Measurements from ENCODE around the gene LRRTM3.

DNA sequence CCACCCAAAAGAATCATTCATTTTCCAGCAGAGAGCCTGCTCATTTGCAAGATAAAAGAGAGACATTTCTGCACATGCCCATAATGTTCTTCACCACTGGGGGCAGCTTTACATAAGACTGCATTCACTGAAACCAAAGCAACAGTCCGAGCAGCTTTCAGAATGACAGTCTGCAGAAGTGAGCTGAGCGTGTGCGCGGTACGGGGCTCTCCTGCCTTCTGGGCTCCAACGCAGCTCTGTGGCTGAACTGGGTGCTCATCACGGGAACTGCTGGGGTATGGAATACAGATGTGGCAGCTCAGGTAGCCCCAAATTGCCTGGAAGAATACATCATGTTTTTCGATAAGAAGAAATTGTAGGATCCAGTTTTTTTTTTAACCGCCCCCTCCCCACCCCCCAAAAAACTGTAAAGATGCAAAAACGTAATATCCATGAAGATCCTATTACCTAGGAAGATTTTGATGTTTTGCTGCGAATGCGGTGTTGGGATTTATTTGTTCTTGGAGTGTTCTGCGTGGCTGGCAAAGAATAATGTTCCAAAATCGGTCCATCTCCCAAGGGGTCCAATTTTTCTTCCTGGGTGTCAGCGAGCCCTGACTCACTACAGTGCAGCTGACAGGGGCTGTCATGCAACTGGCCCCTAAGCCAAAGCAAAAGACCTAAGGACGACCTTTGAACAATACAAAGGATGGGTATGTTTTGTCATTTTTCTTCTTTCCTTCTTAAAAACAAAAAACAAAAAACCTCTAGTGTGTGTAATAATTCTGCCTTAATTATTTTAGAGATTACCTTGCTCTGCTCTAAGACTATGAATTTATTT is at the start of gene LRRTM3:
- TF ChIP-seq, protein P1, sequence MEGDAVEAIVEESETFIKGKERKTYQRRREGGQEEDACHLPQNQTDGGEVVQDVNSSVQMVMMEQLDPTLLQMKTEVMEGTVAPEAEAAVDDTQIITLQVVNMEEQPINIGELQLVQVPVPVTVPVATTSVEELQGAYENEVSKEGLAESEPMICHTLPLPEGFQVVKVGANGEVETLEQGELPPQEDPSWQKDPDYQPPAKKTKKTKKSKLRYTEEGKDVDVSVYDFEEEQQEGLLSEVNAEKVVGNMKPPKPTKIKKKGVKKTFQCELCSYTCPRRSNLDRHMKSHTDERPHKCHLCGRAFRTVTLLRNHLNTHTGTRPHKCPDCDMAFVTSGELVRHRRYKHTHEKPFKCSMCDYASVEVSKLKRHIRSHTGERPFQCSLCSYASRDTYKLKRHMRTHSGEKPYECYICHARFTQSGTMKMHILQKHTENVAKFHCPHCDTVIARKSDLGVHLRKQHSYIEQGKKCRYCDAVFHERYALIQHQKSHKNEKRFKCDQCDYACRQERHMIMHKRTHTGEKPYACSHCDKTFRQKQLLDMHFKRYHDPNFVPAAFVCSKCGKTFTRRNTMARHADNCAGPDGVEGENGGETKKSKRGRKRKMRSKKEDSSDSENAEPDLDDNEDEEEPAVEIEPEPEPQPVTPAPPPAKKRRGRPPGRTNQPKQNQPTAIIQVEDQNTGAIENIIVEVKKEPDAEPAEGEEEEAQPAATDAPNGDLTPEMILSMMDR (IDR thresholded peaks at IDR 0.05; ENCODE audit: low read depth, low read length) = peak; percentile 65
- TF ChIP-seq POLR2A (IDR thresholded peaks at IDR 0.05; ENCODE audit: extremely low read depth, insufficient read length) = no peak
- TF ChIP-seq MAX (IDR thresholded peaks at IDR 0.05; ENCODE audit: low read depth, low read length) = peak; percentile 59; the same call in 1 of the 2 replicates
- TF ChIP-seq MYC (IDR thresholded peaks at IDR 0.05; ENCODE audit: low read depth, low read length) = no peak

Measured in NB4 (cell line).